Superior temporal gyrus (tissue), 1 donor: ENCODE results near the gene MYCBPAP.
A peak's percentile ranks its signal among the peaks of the same experiment; 100 is the strongest.
"Not testable (repeated sequence)": the region's sequence is repeated elsewhere in the genome, so short reads cannot be mapped to it uniquely, and the experiment has no call there.

Experiments used
- DNase-seq: peaks from one replicate; pipeline ENCODE4 v3.0.0-alpha.2; 2016; ENCODE audit errors: extremely low spot score

Gene MYCBPAP

DNA sequence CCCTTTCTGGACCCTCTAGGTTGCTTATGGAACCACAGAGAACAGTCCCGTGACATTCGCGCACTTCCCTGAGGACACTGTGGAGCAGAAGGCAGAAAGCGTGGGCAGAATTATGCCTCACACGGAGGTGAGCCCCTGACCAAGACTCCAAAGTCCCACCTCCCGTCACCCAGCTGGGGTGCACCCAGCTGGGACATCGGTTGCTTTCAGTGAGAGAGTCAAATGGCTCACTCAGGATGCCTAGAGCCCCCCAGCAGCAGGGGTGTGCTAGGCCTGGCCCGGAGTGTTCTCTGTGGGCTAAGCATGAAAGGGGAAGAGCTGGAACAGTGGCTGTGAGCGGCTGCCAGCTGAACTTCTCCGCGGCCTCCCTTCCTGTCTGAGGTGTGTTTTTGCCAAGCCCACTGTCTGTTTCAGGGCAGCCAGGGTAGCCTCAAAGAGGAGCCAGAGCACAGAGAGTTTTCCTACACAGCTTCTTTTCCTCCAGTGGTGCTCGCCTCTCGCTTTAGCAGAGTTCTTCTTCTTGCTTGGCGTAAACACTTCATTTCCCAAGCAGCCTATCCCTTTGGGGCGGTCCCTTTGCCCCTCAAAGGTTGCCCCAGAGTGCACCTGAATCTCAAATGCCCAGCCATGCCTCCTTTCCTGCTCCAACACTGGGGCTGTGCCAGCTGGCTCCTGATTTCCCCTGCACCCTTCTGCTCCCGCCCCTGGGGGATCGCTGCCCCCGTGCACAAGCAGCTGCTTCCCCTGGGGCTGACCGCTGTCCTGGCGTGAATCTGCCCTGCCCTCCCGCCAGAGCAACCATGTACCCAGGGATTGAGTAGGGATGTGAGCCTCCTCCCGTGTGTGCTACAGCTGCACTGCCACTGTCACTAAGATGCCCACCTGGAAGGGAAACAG, 37.0 kb upstream of the MYCBPAP start:
- no peak for DNase-seq

DNA sequence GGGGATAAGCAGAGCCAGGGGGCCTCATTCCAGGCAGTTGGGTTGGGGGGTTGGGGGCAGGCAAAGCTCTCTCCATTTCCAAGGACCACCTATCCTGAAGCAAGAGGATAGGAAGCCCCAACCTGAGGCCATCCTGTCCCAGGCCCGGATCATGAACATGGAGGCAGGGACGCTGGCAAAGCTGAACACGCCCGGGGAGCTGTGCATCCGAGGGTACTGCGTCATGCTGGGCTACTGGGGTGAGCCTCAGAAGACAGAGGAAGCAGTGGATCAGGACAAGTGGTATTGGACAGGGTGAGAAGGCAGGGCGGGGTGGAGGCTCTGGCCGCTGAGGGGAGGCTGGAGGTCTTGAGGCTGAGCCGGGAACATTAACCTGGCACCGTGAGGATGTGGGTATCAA, 36.0 kb upstream of the MYCBPAP start:
- DNase-seq = no peak

GRCh38 chr17:50472761-50473161, 35.5 kb upstream of the MYCBPAP start:
- peak; percentile 47 for DNase-seq

DNA sequence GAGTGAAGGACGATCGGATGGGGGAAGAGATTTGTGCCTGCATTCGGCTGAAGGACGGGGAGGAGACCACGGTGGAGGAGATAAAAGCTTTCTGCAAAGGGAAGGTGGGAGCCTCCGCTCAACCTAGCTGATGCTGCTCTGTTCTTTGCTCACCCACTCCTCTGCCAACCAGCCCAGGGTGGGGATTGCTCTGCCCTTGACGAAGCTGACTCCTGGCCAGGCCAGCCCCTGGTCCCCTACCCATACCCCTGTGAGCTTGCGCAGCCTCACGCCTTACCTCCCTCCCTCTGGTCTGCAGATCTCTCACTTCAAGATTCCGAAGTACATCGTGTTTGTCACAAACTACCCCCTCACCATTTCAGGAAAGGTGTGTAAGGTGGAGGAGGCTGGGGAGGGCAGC, 34.3 kb upstream of the MYCBPAP start:
- DNase-seq = no peak

DNA sequence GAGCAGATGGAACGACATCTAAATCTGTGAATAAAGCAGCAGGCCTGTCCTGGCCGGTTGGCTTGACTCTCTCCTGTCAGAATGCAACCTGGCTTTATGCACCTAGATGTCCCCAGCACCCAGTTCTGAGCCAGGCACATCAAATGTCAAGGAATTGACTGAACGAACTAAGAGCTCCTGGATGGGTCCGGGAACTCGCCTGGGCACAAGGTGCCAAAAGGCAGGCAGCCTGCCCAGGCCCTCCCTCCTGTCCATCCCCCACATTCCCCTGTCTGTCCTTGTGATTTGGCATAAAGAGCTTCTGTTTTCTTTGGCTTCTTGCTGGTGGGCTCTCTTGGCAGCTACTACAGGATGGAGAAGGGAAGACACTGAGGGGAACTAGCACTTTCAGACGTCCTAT, 33.7 kb upstream of the MYCBPAP start:
- DNase-seq = no peak

- DNase-seq = no peak
Measured at GRCh38 chr17:50475362-50475761, 32.9 kb upstream of the MYCBPAP start.

- DNase-seq = not testable (repeated sequence)
Measured at GRCh38 chr17:50475775-50476544, 32.3 kb upstream of the MYCBPAP start.

DNA sequence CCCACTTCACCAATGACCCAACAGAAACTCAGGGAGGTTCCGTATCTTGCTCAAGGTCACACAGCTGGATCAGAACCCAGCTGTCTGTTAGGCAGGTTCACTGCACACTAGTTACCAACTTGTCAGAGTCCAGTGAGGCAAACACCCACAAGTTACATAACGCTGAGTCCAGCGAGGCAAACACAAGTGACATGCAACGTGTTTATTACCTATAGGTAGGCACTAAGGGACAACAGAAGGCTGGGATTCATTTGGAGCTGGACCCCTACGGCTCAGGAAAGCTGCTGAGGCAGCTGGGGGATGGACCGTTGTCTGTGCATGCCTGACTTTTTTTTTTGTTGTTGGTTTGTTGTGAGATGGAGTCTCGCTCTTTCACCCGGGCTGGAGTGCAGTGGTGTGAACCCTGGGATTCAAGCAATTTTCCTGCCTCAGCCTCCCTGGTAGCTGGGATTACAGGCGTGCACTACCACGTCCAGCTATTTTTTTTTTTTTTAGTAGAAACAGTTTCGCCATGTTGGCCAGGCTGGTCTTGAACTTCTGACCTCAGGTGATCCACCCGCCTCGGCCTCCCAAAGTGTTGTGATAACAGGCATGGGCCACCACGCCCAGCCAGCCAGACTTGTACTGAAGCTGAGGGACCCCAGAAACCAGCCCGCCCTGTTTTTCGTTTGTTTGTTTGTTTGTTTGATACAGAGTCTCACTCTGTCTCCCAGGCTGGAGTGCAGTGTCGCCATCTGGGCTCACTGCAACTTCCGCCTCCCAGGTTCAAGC, 31.5 kb upstream of the MYCBPAP start:
- DNase-seq = no peak

DNA sequence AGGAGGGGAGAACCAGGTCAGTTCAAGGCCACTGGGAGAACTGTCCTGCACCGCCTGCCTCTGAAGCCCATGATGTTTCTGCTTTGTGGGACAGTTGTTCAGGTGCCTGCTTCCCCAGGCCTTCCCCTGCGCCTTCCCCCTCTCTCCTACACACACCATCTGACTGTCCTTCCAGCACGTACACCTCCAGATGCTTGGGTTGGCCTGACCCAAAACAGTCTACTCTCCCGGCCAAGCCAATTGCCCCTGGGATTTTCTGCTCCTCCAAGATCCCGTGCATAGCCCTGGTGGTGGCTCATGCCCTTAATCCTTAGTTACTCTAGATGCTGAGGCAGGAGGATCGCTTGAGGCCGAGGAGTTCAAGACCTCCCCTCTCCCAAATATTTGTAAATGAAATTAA, 30.3 kb upstream of the MYCBPAP start:
- no peak for DNase-seq

GRCh38 chr17:50478391-50479381, 29.6 kb upstream of the MYCBPAP start, which contains the start of gene RSAD1:
RSAD1 (plus strand) TSS chr17:50478860; CDS start chr17:50478885, 25 bp downstream.
- DNase-seq = peak; percentile 79

GRCh38 chr17:50479522-50480141, 28.6 kb upstream of the MYCBPAP start:
- DNase-seq = peak; percentile 18

DNA sequence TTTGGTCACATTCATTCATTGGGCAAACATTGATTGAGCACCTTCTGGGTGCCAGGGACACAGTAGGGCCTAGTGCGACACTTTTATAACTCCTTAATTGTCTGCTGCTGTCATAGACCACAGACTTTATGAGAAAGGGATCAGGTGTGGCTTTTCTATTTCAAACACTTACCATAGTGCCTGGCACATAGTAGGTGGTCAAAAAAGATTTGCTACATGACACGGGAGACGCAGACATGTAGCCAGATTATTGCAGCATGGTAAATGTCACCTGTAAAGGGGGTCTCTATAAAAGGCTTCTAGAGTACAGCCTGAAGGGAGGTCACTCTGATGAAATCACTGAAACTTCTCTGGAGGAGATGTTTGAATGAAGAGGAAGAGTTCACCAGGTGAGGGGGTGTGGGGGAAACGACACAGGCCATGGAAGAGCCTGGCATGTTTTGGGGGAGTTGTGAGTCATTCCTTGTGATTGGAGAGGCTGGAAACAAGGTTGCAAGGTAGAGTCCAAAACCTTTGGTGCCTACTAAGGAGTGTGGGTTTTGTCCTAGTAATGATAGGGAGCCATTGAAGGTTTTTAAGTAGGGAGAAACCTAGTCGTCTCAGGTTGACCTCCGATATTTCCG, 28.0 kb upstream of the MYCBPAP start:
- DNase-seq = no peak

DNA sequence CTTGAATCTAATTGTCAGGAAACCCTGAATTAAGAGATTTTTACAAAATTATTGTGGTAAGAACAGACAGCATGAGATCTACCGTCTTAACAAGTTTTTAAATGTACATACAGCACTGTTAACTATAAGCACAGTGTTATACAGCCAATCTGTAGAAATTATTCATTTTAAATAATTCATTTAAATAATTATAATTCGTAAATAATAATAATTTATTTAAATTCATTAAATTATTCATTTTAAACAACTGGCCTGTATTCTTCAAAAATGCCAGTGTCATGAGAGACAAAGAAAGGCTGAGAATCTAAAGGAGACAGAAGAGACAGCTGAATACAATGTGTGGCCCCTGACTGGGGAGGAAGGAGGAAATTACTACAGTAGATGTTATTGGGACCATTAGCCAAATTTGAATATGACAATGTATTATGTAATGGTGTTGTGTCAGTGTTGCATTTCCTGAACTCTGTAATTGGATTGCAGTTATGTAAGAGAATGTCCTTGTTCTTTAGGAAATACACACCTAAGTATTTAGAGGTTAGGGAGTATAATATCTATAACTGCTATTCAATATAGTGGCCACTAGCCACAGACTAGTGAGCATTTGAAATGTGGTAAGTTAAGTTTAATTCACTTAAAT, 27.3 kb upstream of the MYCBPAP start:
- no peak for DNase-seq

- no peak for DNase-seq
Measured at GRCh38 chr17:50481648-50482047, 26.6 kb upstream of the MYCBPAP start.

- no peak for DNase-seq
Measured at GRCh38 chr17:50482110-50482509, 26.1 kb upstream of the MYCBPAP start.

DNA sequence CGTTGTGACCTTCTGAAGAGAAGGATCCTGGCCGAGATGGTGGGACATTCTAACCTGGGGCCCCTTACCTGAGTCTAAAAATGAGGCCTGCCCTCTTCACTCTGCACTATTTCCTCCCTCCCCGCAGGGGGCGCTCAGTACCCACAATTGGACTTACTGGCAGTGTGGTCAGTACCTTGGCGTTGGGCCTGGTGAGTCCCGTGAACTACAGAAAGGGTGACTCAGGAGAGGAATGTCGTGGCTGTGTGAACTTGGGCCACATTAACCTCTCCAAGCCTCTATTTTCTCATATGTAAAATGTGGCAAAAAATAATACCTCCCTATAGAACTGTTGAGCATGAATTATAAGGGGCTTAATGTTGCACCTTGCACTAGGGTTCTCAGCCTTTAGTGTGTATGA, 25.7 kb upstream of the MYCBPAP start:
- peak; percentile 96 for DNase-seq

DNA sequence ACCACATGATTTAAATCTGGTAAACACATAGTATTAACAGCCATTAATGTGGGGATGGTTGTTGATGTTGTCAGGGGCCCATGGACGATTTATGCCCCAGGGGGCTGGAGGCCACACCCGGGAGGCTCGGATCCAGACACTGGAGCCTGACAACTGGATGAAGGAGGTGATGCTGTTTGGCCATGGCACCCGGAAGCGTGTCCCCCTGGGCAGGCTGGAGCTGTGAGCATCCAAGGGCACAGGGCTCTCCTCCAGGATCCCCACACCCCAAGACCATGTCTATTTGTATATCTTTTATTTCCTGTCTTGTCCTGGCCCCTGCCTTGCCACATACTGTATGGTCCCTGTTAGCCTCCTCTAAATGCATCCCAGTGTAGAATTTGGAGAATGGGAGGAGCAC, 25.0 kb upstream of the MYCBPAP start:
- DNase-seq = no peak

- DNase-seq = no peak
Measured at GRCh38 chr17:50484386-50485155, 23.7 kb upstream of the MYCBPAP start.
